Neural cell (in vitro differentiated cells): ENCODE results near the gene CDON.

Experiments
- CTCF ChIP-seq: fragments of 450-650 bp; IDR thresholded peaks from 2 replicates; pipeline ENCODE4 v1.5.1; 2014; ENCODE audit warnings: antibody characterized with exemption, mild to moderate bottlenecking, moderate library complexity; ENCODE audit not compliant: poor library complexity, severe bottlenecking
- EP300 ChIP-seq: fragments of 450-650 bp; conservative IDR thresholded peaks from 2 replicates; pipeline ENCODE4 v1.6.1; 2014; ENCODE audit warnings: antibody characterized with exemption, mild to moderate bottlenecking, moderate library complexity; ENCODE audit not compliant: poor library complexity, severe bottlenecking
- EZH2 ChIP-seq: fragments of 200-600, 300-800 bp; shearing (Covaris generic), sonication (generic); IDR thresholded peaks from 2 replicates; pipeline ENCODE4 v1.6.1; 2014; ENCODE audit warnings: antibody characterized with exemption, low read length, borderline replicate concordance, mild to moderate bottlenecking; ENCODE audit not compliant: insufficient read depth, poor library complexity, severe bottlenecking
- MXI1 ChIP-seq: fragments of 450-650 bp; conservative IDR thresholded peaks from 2 replicates; pipeline ENCODE4 v1.6.1; 2014; ENCODE audit warnings: antibody characterized with exemption, mild to moderate bottlenecking; ENCODE audit not compliant: poor library complexity, severe bottlenecking
- POLR2AphosphoS5 ChIP-seq: IDR thresholded peaks from 2 replicates; pipeline ENCODE4 v1.6.1; 2012
- RAD21 ChIP-seq: fragments of 450-650 bp; conservative IDR thresholded peaks from 2 replicates; pipeline ENCODE4 v1.6.1; 2014; ENCODE audit warnings: antibody characterized with exemption, mild to moderate bottlenecking, moderate library complexity
- REST ChIP-seq: IDR thresholded peaks from 2 replicates; pipeline ENCODE4 v1.6.1; 2012; ENCODE audit warnings: borderline replicate concordance
- SMC3 ChIP-seq: fragments of 450-650 bp; conservative IDR thresholded peaks from 2 replicates; pipeline ENCODE4 v1.6.1; 2014; ENCODE audit warnings: antibody characterized with exemption, mild to moderate bottlenecking, moderate library complexity; ENCODE audit not compliant: poor library complexity
- TAF1 ChIP-seq: IDR thresholded peaks from 2 replicates; pipeline ENCODE4 v1.6.1; 2012; ENCODE audit warnings: low read depth

GRCh38 chr11:126088999-126089398 is 26.3 kb upstream of the CDON start:
- TF ChIP-seq SMC3 (no peak), POLR2AphosphoS5 (no peak), CTCF (no peak), TAF1 (no peak), MXI1 (no peak), REST (no peak), EP300 (no peak), EZH2 (no peak), RAD21 (no peak)
